Measurements from ENCODE around the gene CTSH.

DNA sequence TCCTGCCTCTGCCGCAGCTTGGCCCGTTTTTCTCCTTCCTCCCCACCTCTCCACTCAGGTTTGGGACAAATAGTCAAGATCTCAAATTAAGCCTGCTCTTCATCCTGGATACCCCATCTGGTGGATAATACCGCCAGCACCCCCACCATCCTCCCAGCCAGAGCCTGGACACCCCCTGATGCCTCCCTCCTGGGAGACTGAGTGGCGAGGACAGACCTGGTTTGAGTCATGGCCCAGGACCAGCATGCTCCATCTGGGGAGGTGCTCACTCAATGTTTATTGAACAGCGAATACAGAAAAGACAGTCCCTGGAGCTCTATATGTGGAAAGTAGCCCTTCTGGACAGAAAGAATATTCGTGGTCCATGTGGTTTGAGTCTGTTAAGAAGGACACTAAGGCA lies 23.3 kb downstream of the CTSH start:
- TF ChIP-seq POLR2AphosphoS5 (IDR thresholded peaks at IDR 0.05; ENCODE audit: borderline replicate concordance, low read depth, low read length) (no peak), EZH2 (IDR thresholded peaks at IDR 0.05) (no peak)

Data from SK-N-MC (cell line).